ENCODE data around the gene CCBE1.

Gene CCBE1

DNA sequence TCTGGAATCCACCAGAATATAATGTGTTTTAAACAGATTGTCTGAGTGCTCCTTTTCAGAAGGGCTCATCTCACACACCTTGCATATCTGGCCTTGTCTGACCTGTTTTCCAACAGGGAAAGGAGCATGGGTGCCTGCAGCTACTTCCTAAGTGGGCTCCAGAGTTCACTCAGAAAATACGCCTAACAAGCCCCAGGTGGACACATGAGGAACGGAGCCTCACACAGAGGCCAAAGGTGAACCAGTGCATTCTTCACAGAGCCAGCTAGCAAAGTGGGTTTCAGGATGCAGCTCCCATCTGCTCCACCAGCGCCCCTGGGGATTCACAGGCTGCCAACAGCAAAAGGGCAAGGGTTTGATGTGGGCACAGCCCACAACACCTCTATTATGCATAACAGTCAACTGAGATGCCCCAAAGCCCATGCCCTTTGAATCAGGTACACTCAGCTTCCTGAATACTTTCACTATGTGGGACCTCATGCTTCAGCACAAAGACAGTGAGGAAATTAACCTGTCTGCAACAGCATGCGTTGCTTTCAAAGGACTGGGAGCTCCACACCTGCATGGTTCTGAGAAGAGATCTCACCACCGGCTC, 86.6 kb downstream of the CCBE1 start:
- DNase-seq = no peak

DNA sequence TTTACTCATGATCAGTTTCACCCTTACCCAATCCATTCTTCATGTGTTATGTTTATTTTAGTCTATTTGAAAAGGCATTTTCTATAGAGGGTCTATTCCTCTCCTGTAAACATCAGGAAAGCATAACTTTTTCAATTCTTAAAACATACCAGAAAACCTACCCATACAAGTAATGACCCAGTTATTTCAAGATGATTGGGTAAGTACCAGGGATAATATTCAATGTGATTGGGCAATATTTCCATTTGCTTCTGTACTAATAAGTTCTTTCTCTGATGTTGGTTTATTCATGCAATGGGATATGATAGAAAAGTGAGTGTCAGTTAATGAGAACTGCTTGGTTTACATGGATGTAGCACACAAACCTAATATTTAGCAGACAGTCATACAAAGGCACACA, 87.6 kb downstream of the CCBE1 start:
- DNase-seq = no peak

DNA sequence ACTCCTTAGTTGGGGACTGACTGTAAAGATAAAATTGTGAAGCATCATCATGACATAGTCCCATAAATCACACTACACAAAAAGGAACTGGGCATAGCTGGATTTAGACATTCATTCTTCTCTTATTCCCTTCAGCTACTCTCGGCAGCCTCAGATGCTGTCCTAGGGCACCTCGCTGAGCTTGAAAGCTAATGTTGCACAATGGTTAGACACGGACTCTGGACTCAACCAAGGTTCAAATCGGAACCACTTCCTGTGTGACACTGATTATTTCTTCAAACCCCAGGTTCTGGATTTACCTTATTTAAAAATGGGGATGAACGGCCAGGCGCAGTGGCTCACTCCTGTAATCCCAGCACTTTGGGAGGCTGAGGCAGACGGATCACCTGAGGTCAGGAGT, 89.8 kb downstream of the CCBE1 start:
- no peak for DNase-seq

DNA sequence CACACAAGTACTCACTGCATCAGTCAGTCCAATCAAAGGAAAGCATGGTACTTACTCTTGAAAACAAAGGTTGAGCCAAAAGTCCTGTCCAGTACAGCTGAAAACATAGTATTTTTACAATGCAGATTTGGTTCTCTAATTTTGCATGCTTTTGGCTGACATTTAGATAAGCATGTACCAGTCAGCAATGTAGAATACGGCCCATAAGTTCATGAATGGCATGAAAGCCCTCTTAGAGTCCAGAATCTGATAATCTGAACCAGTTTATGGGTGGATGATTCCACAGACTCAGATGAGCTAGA, 90.2 kb downstream of the CCBE1 start:
- DNase-seq = no peak

DNA sequence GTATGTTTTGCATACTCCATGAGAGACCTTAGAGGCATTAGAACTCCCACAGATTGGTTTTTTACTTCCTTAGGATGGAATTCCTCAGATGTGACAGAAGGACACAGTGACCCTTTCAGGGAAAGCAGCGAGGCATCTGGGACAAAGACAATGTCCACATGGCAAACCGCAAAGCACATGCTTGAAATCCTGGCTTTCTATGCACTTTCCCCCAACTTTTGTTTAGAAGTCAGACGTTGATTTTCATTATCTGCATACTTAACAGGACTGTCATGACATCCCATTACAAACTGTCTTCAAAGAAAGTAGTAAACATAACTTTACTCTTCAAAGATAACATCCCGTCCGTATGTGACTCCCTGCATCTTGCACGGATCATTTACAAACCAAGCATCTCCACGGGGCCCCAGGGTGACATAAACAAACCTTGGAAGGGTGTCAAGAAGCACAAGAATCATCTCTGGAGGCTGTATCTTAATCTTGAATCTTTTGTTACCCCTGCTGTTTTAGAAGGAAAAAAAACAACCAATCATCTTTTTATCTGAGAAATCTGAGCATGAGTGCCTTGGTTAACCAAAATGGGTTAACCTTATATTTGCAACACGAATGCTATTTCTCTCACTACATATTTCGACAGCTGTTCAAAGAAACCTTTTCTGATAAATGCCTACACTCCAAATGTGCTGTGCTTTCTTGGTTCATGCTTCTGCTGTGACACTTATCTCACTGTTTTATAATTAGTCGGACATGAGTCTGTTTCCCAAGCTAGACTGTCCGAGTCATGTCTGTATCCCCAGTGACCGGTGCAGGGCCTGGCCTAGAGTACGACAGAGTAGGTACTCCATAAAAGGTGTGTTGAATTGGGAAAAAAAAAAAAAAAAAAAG, 90.8 kb downstream of the CCBE1 start:
- no peak for DNase-seq

DNA sequence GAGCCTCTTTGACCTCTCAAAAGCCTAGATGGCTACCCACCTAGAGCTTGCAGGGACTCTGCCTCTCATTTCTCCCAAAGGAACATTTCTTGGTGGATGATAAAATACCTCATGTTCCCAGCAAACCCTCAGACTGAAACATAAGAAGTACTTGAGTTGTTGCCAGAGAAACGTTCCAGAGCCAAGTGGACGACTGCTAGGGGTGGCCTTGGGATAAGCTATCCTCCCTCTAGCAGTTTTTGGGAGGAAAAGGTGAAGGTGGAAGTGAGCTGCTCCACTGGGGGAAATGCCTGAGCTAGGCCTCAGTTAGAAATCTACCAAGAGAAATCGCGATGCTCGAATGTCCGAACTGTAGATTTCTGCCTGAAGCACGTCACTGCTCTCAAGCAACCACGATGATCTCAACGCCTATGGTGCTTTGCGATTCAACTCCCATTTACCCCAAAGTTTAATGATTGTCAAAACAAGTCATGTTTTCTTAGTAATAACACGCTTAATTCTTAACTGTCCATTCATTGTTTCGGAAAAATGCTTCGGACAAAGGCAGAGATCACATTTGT, 91.5 kb downstream of the CCBE1 start:
- no peak for DNase-seq

DNA sequence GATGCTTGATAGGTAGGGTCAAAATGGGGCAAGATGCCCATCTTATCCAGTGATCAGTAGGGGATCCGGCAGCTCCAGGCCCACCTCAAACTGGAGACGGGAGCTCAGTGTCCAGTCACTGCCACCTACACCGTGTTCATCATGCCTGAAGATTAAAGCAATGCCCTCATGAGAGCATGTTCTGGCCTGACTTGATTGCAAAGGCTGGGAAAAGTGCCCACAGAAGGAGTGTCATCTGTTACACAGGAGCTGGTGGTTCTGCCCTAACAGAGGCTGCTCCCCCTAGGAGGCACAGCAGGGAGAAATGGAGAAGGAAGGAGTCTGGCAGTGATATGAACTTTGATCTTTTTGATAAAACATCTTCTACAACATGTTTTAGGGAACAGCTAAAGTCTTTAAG, 92.3 kb downstream of the CCBE1 start:
- no peak for DNase-seq

DNA sequence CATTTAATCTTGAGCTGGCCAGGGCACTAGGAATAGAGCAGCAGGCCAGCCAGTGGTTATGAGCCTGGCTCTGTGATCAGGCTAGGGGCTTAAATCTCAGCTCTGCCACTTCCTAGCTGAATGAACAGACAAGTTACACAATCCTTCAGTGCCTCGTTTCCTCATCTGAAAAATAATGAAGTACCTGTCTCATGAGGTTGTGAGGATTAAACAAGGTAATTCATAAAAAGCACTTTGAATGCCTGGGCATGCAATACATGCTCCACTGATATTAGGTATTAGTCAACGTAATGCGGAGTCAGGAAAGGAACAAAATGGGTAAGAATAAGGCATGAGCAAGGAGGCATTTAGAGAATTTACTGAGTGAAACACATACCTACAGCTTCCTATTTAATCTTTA, 100.2 kb downstream of the CCBE1 start:
- DNase-seq = no peak

DNA sequence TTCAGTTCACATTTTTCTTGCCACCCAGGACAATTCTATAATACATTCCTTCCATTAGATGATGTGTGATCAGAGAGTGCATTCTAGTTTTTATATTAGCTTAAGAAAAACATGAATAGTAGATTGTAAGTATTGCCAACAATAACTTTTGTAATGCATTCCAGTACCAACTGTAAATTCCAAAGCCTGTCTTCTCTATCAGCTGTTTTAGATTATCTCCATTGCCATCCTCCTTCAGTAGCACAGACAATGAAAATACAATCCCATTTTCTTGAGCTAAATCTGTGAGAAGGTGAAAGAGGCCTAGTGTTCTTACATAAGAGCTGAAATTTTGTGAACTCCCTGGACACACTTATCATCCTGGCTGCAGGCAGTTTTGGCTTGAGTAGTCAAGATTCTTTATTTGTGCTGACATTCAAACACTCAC, 103.9 kb downstream of the CCBE1 start:
- DNase-seq = no peak

DNA sequence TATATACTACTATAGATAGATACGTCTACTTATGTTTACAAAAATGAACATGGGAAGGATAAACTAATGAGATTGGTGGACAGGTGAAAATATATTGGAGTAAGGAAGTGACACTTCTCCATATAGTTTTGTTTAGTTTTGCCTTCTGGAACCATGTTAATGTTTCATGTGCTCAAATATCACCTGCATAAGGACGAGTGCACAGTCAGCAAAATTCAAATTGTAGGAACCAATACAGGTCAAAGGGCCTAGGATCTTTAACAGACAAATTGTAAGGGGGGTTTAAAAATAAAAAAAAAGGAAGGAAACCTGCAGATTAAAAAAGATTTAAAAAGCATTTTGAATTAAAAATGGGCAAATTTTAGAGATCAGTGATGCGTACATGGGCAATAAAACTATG, 104.6 kb downstream of the CCBE1 start:
- no peak for DNase-seq

DNA sequence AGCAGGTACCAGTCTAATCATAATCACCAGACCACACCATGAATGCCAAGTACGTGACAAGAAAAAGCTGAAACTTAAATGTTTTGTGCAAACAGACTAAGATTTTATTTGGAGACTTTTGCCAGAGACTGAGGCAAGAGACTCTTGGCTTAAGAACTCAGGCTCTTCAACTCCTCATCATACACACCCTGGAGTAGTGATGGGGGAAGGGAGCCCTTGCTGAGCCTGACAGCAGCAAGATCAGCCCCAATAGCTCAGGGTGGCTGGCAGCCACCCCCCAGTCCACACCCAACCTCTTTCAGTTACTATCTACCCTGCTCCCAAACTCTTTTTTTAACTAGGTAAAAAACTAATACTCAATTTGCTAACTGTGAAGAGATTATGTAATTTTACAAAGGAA, 114.8 kb downstream of the CCBE1 start:
- DNase-seq = no peak

DNA sequence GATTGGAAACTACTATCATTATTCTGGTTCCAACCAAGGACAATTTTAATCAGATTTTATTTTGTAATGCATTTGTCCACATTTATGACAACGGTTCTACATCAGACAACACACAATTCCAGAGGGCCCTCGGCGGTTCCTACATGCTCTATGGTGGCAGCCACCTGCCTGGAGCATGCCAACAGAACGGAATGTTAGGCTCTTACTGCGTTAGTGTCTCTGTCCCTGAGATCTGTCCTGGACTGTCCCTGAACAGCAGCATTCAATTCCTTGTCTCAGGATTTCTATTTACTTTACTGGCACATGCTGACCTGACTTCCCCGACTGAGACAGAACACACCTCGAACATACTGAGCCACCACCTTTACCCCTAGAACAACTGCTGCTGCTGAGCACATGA, 117.7 kb downstream of the CCBE1 start:
- DNase-seq = no peak

DNA sequence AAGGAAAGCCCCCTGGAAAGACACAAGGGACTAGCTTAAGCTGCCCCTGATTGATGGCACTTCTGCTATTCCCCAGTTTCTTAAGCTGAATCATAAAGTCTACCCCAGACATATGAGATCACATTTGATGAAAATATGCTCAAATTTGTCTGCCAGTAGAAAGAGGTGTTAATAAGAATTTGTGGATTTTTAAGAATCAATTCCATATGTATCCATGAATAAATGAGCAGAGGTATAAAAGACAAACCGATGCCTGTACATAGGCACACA, 119.9 kb downstream of the CCBE1 start:
- no peak for DNase-seq

DNA sequence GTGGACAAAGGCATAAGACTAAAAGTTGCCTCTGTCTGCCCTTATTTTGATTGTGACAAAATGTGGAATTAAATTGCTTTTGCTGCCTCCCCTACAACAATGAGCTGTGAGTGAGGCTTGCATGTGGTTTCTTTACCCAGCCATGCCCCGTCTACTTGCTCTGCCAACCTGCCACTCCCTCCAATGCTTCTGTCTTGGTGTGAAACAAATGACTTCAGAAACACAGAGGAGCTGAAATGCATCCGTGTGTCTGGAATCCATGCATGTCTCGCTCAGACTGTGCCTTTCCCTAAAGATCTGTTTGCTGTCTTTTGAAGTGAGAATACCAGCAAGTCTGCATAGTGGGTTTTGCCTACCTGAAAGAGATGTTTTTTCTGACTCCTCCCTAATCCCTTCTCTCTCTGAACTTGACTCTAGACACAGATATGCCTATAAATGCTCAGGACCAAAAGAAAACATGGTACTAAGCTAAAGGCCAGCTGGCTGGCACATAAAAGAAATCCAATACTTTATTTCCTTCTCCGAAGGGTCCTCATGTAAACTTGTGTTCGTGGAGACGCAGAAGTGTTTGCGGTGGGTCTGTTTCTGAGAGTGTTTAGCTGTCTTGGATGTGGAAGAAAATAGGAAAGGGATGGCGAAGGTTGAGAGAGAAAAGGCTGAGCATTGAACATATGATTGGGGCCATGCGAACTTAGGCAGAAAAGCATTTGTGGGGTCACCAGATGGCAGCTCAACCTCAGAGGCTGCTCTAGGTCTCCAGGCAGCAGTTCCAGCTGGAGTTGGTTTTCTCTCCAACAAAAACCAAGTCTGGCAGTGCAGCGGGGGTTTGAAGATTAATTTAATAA, 120.5 kb downstream of the CCBE1 start:
- no peak for DNase-seq

DNA sequence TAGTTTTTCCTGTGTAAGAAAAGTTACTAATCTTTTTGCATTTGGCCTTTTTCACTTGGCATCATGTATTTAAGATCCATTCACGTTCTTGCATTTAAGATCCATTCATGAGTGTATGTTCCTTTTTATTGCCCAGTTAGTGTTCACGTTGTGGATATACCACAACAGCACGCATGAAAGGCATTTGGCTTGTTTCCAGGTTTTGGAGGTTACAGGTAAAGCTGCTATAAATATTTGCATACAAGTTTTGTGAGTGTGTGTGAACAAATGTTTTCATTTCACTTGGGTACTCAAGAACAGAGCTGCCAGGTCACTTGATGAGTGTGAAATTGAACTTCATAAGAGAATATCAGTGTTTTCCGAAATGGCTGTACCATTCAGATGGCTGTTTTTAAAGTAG, 121.2 kb downstream of the CCBE1 start:
- DNase-seq = no peak

DNA sequence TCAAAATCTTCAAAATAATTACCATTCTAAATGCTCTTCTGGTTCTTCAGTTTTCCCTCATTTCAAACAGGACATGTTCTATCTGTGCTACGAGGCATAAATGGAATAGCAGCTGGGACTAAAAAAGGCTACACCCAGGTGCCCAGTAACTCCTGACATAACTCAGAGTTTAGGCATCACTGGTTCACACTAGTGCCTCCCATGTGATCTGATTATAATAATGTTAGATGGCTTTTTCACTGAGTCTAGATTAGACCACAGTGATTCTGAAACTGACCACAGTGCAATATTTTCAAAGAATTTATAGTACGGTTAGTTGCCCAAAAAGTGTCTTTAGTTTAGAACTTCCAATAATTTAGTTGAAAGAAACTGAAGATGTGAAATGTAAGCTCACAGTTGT, 123.3 kb downstream of the CCBE1 start:
- DNase-seq = no peak

DNA sequence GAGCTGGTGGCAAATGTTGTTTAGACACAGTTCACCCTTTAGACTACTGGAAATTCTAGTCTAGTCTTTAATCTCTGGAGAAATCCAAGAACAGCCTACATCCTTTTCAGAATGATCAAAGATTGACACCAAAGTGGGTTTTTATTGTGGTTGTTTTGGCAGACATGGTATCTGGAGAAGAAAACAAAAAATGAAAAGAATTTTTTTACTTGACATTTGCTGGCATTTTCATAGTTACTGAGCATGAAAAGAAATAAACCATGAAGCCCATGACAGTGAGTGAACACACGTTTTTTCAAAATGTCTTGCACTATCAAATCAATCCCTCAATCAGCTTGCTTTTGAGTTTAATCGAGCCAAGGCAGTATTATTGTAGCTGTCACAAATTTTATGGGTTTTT, 125.3 kb downstream of the CCBE1 start:
- DNase-seq = no peak

DNA sequence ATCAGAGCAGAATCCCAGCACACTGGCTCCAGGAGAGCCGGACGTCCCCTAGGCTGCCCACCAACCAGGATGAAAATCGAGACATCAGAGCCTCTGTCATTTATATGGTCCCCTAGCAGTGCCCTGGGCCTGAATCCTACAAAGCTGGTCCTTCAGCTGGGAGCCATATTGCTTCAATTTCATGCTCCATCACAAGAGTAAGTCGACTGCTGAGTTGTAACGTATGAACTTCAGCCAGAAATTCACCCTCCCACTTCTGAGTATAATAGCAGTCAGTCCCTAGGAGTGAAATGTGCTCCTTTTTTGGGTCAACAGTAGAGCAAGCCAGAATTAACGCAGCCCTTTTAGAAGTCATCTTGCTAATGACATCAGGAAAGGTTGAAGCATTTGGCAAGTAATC, 126.4 kb downstream of the CCBE1 start:
- DNase-seq = no peak

DNA sequence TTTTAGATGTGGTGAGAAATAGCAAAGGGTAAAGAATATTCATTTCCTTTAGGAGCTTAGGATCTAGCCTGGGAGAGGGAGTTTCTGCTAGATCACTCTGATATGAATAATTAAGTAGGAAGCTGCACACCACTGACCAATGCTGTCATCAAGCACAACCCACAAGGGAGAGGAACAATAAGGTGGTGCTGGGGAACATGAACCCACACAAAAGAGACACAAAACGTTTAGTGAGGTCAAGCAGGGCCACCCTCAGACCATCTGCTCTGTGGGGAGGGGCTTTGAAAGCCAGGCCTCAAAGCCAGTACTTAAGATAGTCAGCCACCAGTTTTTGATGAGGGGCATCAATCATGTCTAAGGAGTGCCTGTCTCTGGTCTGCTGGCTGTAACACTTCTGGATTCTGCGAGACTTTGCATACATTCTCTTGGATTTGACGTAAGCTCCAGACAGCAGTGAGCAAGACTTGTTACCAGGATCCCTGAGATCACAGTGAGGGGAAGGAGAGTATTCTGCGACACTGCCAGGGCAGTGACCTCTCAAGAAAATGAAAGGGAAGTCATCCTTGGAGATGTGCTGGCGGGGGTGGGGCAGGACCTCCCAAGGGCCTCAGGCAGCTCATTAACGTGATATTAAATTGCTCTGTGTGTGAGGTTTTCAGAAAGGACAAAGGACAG, 127.0 kb downstream of the CCBE1 start:
- DNase-seq = no peak

DNA sequence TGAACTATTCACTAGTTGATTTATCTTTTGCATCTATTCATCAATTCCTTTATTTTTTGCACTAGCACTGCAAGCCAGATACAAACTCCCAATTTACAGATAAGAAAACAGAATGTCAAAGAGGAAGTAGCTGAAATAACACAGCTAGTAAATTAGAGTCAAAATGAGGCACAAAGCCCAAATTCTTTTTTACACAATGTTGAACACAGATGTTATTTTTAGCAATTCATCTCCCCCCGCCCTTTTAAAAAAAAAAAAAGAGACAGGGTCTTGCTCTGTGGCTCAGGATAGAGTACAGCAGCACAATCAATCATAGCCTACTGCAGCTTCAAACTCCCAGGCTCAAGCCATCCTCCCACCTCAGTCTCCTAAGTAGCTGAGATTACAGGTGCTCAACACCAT, 127.8 kb downstream of the CCBE1 start:
- no peak for DNase-seq

DNA sequence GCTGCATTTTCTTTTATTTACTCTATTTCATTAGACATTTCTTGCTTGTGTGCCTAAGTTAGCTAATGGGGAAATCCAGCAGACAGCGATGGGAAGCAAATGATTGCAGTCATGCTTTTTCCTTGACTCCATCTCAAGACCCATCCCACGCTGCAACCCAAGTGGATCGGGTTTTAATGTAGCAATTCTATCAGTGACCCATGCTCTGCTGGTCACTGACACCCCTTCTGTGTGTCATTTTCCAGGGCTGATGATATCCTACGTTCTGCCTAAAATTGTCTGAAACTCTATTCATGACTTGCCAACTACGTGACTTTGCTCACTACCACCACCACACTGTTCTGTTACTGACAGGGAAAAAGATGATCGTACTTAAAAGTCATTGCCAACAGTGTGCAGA, 129.8 kb downstream of the CCBE1 start:
- no peak for DNase-seq

DNA sequence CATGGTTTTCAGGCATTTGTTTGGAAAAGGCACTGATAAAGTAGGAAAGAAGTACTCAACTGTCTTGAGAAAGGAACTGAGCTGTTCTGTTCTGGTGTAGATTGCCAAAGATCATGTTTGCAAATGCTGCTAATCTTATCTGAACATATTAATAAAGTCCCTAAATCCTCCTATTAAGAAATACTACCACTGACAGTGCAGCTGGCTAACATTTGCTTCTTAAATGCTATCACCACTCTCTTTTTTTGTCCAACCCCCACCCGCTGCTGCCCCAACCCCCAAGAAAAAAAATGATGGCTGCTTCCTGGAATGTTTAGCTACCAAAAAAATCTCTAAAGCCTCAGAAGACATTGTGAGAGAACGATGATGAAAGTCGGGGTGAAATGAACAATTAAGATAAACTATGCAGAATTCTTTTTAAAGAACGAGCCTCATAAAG, 130.7 kb downstream of the CCBE1 start:
- DNase-seq = no peak

DNA sequence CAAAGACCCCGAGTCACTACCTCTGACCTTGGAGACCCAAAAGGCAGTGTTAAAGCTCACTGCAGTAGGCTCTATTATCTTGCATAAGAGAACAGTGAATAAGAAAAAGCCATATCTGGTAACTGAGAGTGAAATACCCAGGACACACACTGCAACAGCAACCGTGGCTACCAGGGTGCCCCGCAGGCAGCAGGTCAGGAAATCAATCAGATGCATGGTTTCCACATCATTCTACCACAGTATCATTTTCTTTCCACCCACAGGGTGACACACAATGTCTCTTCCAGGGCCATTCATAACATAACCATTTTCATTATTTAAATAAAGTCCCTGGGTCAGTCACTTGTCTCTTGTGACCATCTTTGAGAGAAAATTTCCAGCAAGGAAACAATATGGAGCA, 131.3 kb downstream of the CCBE1 start:
- DNase-seq = no peak
